Astrocyte of the spinal cord (primary cell): ENCODE measurements around the gene CATSPER1.

ENCODE experiments used
- DNase-seq: peaks from one replicate; pipeline ENCODE4 v3.0.0; 2011; ENCODE audit warnings: low read depth, low spot score
- H3K4me3 ChIP-seq: 2 replicates; pipeline ENCODE4 v1.5.1; 2011; ENCODE audit warnings: low read depth, mild to moderate bottlenecking, low read length, moderate library complexity
- in situ Hi-C: cut with HindIII; loops from 2 replicates; pipeline ENCODE4 v1.10.0; 2017; ENCODE audit warnings: low sequenced_read_pairs
- TF ChIP-seq, protein P1 (sequence below): IDR thresholded peaks from 2 replicates; pipeline ENCODE4 v1.5.1; 2012; ENCODE audit warnings: low read depth, mild to moderate bottlenecking, low read length, inconsistent platforms

CATSPER1 gene

DNA sequence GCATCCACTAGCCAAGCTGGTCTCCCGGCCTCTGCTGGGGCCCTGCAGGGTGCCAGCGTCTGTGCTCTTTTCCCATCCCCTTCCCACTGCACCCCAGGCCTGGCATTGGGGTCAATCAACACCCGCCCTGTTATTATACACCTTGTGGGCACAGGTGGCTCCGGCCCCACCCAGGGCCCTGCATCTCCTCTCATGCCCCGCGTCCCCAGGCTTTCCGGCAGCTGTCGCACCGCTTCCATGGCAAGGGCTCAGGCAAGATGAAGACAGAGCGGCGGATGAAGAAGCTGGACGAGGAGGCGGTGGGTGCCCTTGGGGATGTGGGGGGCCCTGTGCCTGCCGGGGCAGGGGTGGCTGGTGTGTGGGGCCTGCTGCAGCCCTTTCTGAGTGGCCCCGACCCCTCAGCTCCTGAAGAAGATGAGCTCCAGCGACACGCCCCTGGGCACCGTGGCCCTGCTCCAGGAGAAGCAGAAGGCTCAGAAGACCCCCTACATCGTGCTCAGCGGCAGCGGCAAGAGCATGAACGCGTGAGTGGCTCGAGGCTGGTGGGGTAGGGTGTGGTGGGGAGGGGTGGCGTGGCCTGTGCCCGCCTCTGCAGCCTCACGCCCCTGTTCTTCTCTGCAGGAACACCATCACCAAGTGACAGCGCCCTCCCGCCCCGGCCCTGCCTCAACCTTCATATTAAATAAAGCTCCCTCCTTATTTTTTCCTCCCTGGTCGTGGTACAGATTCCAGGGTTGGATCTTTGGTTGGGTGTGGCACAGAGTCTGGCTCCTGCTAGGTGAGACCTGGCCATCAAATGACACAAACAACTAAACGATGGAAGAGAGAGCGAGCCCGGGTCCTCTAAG, 47.7 kb downstream of the CATSPER1 start:
- no peak for DNase-seq
- TF ChIP-seq, protein P1, sequence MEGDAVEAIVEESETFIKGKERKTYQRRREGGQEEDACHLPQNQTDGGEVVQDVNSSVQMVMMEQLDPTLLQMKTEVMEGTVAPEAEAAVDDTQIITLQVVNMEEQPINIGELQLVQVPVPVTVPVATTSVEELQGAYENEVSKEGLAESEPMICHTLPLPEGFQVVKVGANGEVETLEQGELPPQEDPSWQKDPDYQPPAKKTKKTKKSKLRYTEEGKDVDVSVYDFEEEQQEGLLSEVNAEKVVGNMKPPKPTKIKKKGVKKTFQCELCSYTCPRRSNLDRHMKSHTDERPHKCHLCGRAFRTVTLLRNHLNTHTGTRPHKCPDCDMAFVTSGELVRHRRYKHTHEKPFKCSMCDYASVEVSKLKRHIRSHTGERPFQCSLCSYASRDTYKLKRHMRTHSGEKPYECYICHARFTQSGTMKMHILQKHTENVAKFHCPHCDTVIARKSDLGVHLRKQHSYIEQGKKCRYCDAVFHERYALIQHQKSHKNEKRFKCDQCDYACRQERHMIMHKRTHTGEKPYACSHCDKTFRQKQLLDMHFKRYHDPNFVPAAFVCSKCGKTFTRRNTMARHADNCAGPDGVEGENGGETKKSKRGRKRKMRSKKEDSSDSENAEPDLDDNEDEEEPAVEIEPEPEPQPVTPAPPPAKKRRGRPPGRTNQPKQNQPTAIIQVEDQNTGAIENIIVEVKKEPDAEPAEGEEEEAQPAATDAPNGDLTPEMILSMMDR = no peak
- no peak overlapping the region for H3K4me3 ChIP-seq
- in situ Hi-C loops = no loop called here

DNA sequence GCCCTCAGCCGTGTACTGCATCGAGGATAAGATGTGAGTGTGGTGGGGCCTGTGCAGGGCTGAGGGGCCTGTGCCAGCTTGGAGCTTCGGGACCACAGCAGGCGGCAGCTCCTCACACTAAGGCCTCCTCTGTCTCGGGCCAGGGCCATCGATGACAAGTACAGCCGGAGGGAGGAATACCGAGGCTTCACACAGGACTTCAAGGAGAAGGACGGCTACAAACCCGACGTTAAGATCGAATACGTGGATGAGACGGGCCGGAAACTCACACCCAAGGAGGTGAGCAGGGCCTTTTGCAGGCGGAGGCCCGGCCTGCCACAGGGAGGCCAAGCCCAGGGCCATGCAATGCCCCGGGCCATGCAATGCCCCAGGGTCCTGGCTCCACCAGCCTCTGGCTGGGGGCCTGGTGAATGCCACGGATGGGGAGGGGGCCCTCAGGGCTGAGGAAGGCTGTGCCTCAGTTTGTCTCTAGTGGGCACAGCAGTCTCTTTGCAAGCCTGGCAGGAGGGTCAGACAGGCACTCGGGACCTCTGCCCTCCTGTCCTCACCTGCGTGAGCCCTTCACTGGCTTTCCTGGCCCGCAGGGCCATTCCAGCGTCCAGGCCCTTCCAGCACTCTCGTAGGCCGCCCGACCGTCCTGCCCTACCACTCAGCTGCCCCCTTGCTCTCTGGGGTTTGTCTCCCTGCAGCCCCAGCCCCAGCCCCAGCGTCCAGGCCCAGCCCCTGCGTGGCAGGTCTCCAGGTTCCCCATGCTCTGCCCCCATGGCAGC, 48.5 kb downstream of the CATSPER1 start:
- TF ChIP-seq, protein P1 = no peak
- no peak for DNase-seq
- in situ Hi-C loops = no loop called here
- H3K4me3 ChIP-seq = no peak overlapping the region

DNA sequence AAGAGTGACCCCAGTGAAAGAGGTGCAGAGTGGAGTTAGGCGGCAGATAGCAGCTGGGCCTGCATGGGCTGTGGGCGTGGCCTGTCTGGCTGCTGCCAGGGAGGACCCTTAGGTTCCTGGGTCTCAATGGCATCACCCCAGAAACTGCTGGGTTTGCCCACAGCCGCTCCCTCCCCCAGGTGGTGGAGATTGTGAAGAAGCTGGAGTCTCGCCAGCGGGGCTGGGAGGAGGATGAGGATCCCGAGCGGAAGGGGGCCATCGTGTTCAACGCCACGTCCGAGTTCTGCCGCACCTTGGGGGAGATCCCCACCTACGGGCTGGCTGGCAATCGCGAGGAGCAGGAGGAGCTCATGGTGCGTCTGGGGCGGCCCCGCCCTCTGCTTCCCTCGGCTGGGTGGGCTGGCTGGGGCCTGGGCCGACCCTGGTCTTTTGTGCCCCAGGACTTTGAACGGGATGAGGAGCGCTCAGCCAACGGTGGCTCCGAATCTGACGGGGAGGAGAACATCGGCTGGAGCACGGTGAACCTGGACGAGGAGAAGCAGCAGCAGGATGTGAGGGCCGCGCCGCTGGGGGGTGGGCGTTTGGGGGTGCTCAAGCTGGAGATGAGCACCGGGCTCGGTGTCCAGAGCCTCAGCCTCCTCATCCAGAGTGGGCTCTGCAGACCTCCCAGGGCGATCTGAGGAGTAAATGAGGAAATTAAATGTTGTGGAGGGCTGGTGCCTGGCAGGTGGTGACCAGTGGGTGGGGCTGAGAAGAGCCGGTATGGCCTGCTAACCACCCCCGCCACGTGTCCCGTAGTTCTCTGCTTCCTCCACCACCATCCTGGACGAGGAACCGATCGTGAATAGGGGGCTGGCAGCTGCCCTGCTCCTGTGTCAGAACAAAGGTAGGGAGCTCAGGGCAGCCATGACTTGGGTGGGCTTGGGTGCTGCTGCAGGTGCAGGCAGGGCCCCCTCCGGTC, 49.8 kb downstream of the CATSPER1 start:
- no peak overlapping the region for H3K4me3 ChIP-seq
- in situ Hi-C loops = no loop called here
- TF ChIP-seq, protein P1 = no peak
- no peak for DNase-seq

DNA sequence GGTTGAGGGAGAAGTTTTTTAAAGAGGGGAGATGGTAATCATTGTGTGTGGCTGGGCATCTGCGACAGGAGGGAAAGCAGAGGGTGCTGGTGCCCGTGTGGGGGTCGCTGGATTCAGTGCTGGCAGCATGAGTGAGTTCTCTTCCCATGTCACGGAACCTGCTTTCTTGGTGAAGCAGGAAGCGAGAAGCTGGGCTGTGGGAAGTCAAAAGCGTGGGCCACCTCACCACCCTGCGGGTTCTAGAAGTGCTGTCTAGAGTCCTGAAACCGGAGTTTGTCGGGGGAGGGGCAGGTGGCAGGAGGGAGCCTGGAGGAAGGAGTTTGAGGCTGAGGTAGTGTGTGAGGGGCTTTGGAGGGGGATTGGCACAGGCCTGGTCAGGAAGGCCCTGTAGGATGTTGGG, 50.5 kb downstream of the CATSPER1 start:
- TF ChIP-seq, protein P1 = no peak
- no peak overlapping the region for H3K4me3 ChIP-seq
- no peak for DNase-seq
- in situ Hi-C loops = no loop called here

DNA sequence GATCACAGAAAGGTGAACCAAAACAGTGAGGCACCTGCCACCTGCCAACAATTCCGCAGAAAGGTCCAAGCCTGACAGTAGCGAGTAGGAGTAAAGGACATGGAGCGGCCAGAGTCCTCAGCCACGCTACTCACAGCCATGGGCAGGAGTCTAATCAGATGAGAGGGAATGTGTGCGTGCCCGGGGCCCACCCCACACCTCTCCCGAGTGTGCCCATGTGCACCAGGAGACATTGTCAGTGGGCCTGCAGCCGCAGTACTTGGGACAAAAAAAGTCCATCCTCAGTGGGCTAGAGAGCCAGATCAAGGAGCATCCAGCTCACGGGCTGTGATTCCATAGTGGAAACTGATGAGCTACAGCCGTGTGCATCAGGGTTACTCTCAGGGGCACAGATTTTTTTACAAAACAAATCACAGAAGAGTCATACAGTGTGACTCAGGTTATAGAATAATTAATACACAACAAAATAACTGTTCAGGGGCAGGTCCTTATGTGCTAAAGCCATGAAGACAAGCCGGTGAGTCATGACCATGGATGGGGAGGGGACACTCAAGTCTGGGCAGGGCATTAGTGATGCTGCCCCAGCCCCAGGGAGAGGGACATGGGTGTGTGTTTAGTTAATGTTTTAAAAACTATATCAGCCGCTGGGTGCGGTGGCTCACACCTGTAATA, 52.7 kb downstream of the CATSPER1 start:
- TF ChIP-seq, protein P1 = no peak
- H3K4me3 ChIP-seq = no peak overlapping the region
- in situ Hi-C loops = no loop called here
- DNase-seq = peak; percentile 13
